Mucosa of descending colon (tissue), 3 donors: ENCODE results near the gene PRF1. TPM values are rescaled to one million over a fixed set of nuclear protein-coding genes. Genes with fewer than 3 reads are reported as not detected.

Source experiments
- ATAC-seq: fragments of 200-7000 bp; cut with Tn5 transposase; one replicate; pipeline ENCODE4 v1.9.1; 2020; ENCODE audit warnings: mild to moderate bottlenecking, moderate library complexity
- DNase-seq, 3 donors: peaks; one replicate each; pipeline ENCODE4 v3.0.0-alpha.2; 2020
- H3K36me3 ChIP-seq: fragments of 200-600 bp; one replicate; pipeline ENCODE4 v1.8.0; 2021; ENCODE audit warnings: low read depth, mild to moderate bottlenecking
- H3K4me1 ChIP-seq: fragments of 200-600 bp; one replicate; pipeline ENCODE4 v1.8.0; 2021; ENCODE audit warnings: low read depth, mild to moderate bottlenecking
- H3K4me3 ChIP-seq: fragments of 200-600 bp; one replicate; pipeline ENCODE4 v1.8.0; 2021; ENCODE audit warnings: mild to moderate bottlenecking
- H3K9me3 ChIP-seq: fragments of 200-600 bp; one replicate; pipeline ENCODE4 v1.8.0; 2021; ENCODE audit warnings: mild to moderate bottlenecking
- CTCF ChIP-seq: fragments of 200-600 bp; IDR thresholded peaks from one replicate; pipeline ENCODE4 v1.8.0; 2022; ENCODE audit warnings: antibody characterized with exemption, mild to moderate bottlenecking
- intact Hi-C, 2 donors: fragments of 100-400 bp; cut with DNase I in 1 of 2; cut with micrococcal nuclease in 1 of 2; formaldehyde crosslinking; loops; one replicate each; pipeline versions ENCODE4 v1.11.0 to v1.11.1; 2022; cut with DNase I, micrococcal nuclease
- total RNA-seq, 3 donors: library from RNA; stranded (reverse); fragmentation: NEBNext Ultra II Directional in 2 of 3; extraction: Animal tissue kit (Norgen Biotek cat#: 25700) in 2 of 3; gene quantifications; one replicate each; pipeline versions ENCODE4 v1.2.1 to v1.2.4, GENCODE V29; 2021 to 2023
- donor health status: DM: no; HTN: no; CAD: no; lungs with moderate emphysema.
- donor health status: DM: no; HTN: no; CAD: no.
- donor health status: DM: no; HTN: yes; CAD: no.

PRF1 gene
- total RNA-seq, 3 donors from 2014 or later = 2.5 to 3.7 (median 3.0) TPM

GRCh38 chr10:70557876-70558275 lies 44.7 kb downstream of the PRF1 start:
- intact Hi-C loops = loop anchor here in 1 of 2 donors (10.0 kb wide), 1 partner anchor 317 kb away; no protein-coding TSS in a partner anchor
- Histone ChIP-seq H3K4me3 (no peak overlapping the region), H3K9me3 (no peaks in the 10 kb centered on the region), H3K4me1 (no peaks in the 10 kb centered on the region), H3K36me3 (no peaks in the 10 kb centered on the region)
- TF ChIP-seq CTCF = no peak
- DNase-seq (no peak), ATAC-seq (no peak)

DNA sequence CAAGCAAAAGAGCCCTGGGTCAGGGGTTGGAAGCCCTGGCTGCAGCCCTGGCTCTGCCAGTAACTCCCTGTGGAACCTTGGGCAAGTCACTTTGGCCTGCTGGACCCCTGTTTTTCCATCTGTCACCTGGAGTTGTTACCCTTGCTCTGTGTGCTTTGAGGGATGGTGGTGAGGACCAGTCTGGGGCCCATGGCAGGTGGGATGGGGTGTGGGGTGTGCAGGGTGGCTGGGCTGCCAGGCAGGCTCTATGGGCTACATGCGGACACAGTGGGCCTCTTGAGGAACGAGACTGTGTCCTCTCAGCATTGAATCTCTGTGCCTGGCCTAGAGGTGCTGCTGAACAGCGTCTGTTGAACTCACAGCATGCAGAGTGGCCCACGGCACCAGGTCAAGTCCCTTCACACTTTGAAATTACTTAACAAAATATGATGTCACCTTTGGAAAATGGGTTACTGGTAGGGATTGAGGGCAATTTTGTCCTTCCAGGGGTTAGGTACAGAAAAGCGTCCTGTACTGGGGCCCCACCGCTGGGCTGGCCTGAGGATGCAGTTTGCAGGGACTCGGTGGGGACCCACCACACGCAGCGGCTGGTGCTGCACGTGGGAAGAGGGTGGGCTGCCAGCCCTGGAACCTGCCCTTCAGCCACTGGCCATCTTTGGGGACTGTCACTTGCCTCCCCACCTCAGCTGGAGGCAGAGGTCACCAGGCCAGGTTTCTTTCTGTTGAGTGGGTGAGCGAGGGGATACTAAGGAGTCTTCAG lies 45.3 kb downstream of the PRF1 start:
- DNase-seq = no peak

GRCh38 chr10:70555371-70555770 lies 47.2 kb downstream of the PRF1 start:
- intact Hi-C loops = loop anchor here in 1 of 2 donors (10.0 kb wide), 1 partner anchor 319 kb away; no protein-coding TSS in a partner anchor
- H3K4me3 ChIP-seq = no peak overlapping the region
- no peaks in the 10 kb centered on the region for H3K36me3 ChIP-seq
- ATAC-seq (no peak), DNase-seq (no peak)
- TF ChIP-seq CTCF = no peak
- H3K4me1 ChIP-seq = no peaks in the 10 kb centered on the region
- no peaks in the 10 kb centered on the region for H3K9me3 ChIP-seq

More for the DNA sequence above, 45.3 kb downstream of the PRF1 start:
- Histone ChIP-seq H3K4me3 (no peak overlapping the region), H3K9me3 (no peaks in the 10 kb centered on the region), H3K36me3 (no peaks in the 10 kb centered on the region), H3K4me1 (no peaks in the 10 kb centered on the region)
- intact Hi-C loops = loop anchor here in 1 of 2 donors (10.0 kb wide), 1 partner anchor 318 kb away; no protein-coding TSS in a partner anchor
- TF ChIP-seq CTCF = no peak
- no peak for ATAC-seq

DNA sequence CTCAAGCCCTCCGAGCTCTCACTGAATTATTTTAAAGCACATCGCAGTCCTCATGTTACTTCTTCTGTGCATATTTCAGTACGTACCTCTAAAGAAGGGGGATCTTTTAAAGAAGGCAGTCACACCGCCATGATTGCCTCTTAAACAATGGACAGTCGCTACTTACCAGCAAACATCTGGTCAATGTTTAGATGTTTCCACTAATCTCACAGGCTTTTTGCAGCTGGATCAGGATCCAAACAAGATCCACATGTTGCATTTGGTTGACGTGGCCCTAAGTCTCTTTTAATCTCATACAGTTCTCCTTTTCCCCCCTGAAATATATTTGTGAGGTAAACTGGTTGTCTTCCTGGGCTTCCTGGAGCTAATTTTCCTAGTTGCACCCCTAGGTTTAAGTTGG lies 50.0 kb downstream of the PRF1 start:
- ATAC-seq = no peak
- no peak for TF ChIP-seq CTCF

GRCh38 chr10:70551971-70552422 lies 50.5 kb downstream of the PRF1 start:
- no peaks in the 10 kb centered on the region for H3K9me3 ChIP-seq
- no peaks in the 10 kb centered on the region for H3K36me3 ChIP-seq
- H3K4me1 ChIP-seq = no peaks in the 10 kb centered on the region
- intact Hi-C loops = loop anchor here in 1 of 2 donors (10.0 kb wide), 1 partner anchor 323 kb away; no protein-coding TSS in a partner anchor
- TF ChIP-seq CTCF = no peak
- DNase-seq (peak in 1 of 3 donors; percentile 23), ATAC-seq (peak; percentile 19)
- H3K4me3 ChIP-seq = no peak overlapping the region

More for the DNA sequence above, 50.0 kb downstream of the PRF1 start:
- DNase-seq = no peak
- H3K4me1 ChIP-seq = no peaks in the 10 kb centered on the region
- H3K36me3 ChIP-seq = no peaks in the 10 kb centered on the region
- H3K9me3 ChIP-seq = no peaks in the 10 kb centered on the region
- no peak overlapping the region for H3K4me3 ChIP-seq
- intact Hi-C loops = loop anchor here in 1 of 2 donors (10.0 kb wide), 1 partner anchor 322 kb away; no protein-coding TSS in a partner anchor
